Measurements from ENCODE around the gene CHML.

DNA sequence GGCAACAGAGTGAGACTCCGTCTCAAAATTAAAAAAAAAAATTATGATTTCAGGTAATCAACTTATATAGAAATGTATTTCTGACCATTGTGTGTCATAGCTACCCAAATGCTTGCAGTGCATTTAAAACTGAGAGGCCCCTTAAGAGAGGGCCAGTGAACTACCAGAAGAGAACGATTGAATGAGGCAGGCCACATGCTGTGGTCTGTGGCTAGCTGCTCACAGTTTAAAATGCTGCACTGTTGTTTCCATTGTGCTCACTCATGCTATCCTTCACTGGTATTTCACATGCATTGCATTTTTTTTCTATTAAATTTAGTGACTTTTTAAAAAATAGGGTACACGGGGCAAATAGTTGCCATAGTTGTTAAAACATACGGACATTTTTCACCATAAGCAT, 26.0 kb downstream of the CHML start:
- TF ChIP-seq, protein P1, sequence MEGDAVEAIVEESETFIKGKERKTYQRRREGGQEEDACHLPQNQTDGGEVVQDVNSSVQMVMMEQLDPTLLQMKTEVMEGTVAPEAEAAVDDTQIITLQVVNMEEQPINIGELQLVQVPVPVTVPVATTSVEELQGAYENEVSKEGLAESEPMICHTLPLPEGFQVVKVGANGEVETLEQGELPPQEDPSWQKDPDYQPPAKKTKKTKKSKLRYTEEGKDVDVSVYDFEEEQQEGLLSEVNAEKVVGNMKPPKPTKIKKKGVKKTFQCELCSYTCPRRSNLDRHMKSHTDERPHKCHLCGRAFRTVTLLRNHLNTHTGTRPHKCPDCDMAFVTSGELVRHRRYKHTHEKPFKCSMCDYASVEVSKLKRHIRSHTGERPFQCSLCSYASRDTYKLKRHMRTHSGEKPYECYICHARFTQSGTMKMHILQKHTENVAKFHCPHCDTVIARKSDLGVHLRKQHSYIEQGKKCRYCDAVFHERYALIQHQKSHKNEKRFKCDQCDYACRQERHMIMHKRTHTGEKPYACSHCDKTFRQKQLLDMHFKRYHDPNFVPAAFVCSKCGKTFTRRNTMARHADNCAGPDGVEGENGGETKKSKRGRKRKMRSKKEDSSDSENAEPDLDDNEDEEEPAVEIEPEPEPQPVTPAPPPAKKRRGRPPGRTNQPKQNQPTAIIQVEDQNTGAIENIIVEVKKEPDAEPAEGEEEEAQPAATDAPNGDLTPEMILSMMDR (IDR thresholded peaks at IDR 0.05), result no peak
- no peak for TF ChIP-seq POLR2A (IDR thresholded peaks at IDR 0.05)
